ENCODE data around the gene EID2B. TPM values are rescaled to one million over a fixed set of nuclear protein-coding genes. Genes with fewer than 3 reads are reported as not detected.
A peak's percentile ranks its signal among the peaks of the same experiment; 100 is the strongest.

The EID2B gene
- total RNA-seq, 2 experiments from 2014 or later: 4.5 to 4.7 TPM

GRCh38 chr19:39496063-39496462 lies 36.6 kb downstream of the EID2B start:
- Mint-ChIP-seq H3K27me3 (peaks cover 37% of the 10 kb centered on the region), H3K4me1 (peaks cover 16% of the 10 kb centered on the region), H3K27ac (no peak overlapping the region), H3K4me3 (no peak overlapping the region), H3K9me3 (no peaks in the 10 kb centered on the region), H3K36me3 (ENCODE audit: low read depth) (no peaks in the 10 kb centered on the region)
- ChIA-PET CTCF (interaction anchor here (3.1 kb wide), 1 partner anchor 37 kb away, joined by 10 read pairs; the partner anchor contains the start of gene EID2B), POLR2A (interaction anchor here (1.1 to 1.2 kb wide), 2 partner anchors 18 to 60 kb away, joined by 3 read pairs; partner anchors contain the start of gene RPS16)
- DNase-seq: no peak

DNA sequence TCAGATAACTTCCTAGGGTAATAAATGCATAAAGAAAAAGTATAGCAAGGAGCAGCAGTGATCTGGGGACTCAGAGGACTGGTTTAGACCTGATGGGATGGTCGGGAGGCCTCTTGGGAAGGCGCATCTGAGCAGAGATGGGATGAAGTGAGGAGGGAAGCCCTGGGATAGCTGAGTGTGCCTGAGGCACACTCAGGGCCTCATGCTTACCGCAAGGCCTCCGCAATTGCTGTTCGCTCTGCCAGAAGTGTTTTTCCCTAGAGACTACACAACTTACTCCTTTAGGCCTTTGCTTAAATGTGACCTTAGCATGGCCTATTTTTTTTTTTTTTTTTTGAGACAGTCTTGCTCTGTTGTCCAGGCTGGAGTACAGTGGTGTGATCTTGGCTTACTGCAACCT lies 38.0 kb downstream of the EID2B start:
- H3K36me3 Mint-ChIP-seq (ENCODE audit: low read depth): peaks cover 1% of the 10 kb centered on the region
- POLR2A ChIA-PET: no interaction called here
- DNase-seq: no peak
- no peak overlapping the region for H3K27ac Mint-ChIP-seq
- H3K9me3 Mint-ChIP-seq: no peaks in the 10 kb centered on the region
- H3K4me1 Mint-ChIP-seq: peaks cover 14% of the 10 kb centered on the region
- no peak overlapping the region for H3K4me3 Mint-ChIP-seq
- CTCF ChIA-PET: no interaction called here
- peaks cover 27% of the 10 kb centered on the region for H3K27me3 Mint-ChIP-seq

DNA sequence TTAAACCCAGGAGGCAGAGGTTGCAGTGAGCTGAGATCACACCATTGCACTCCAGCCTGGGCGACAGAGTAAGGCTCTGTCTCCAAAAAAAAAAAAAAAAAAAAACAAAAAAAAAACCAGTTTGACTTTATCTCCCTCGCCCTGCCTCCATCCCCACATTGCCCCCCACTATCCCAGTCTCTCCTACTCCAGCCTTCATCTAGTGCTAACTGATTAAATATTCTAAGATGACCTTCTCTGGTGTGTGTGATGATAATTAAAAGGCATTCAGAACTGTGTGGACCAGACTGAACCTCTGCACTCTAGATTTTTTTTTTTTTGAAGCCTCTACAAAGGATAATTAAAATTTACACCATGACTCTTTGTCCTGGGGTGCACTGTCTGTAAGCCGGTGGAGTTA lies 39.9 kb downstream of the EID2B start:
- H3K4me3 Mint-ChIP-seq: no peak overlapping the region
- no peak overlapping the region for H3K27ac Mint-ChIP-seq

GRCh38 chr19:39492225-39492624 lies 40.4 kb downstream of the EID2B start:
- DNase-seq: no peak
- H3K4me3 Mint-ChIP-seq: no peak overlapping the region
- POLR2A ChIA-PET: interaction anchor here (1.2 kb wide), 1 partner anchor 47 kb away, joined by 4 read pairs; no protein-coding TSS in a partner anchor
- H3K4me1 Mint-ChIP-seq: no peaks in the 10 kb centered on the region
- peaks cover 14% of the 10 kb centered on the region for H3K36me3 Mint-ChIP-seq (ENCODE audit: low read depth)
- CTCF ChIA-PET: interaction anchor here (0.6 to 1.3 kb wide), 3 partner anchors 18 to 52 kb away, joined by 3 to 6 read pairs (median 3); no protein-coding TSS in a partner anchor
- H3K27me3 Mint-ChIP-seq: peaks cover 9% of the 10 kb centered on the region
- no peak overlapping the region for H3K27ac Mint-ChIP-seq
- H3K9me3 Mint-ChIP-seq: no peaks in the 10 kb centered on the region

More for the DNA sequence above, 39.9 kb downstream of the EID2B start:
- DNase-seq: no peak
- Mint-ChIP-seq H3K9me3 (no peaks in the 10 kb centered on the region), H3K4me1 (no peaks in the 10 kb centered on the region), H3K27me3 (peaks cover 14% of the 10 kb centered on the region), H3K36me3 (ENCODE audit: low read depth) (peaks cover 13% of the 10 kb centered on the region)
- ChIA-PET CTCF (interaction anchor here (0.6 kb wide), 1 partner anchor 28 kb away, joined by 3 read pairs; no protein-coding TSS in a partner anchor), POLR2A (no interaction called here)

DNA sequence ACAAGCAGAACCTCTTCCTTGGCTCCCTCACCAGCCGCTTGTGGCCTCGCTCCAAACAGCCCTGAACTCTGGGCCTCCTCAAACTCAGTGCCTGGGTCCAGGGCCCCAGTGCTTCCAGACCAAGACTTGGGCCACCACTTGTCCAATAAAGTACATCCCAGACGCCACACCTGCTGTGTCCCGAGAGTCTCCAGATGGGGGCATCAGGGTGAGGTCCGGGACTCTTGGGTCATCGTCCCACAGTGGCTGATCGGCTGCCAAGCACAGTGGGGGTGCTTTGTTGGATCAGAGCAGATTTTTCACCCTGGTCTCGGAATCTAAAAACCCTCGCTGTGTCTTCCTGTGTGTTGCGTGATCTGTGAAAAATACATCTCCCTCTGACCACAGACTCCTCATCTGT lies 42.9 kb downstream of the EID2B start:
- no peaks in the 10 kb centered on the region for H3K27me3 Mint-ChIP-seq
- no peak for DNase-seq
- peaks cover 23% of the 10 kb centered on the region for H3K36me3 Mint-ChIP-seq (ENCODE audit: low read depth)
- CTCF ChIA-PET: interaction anchor here (1.0 kb wide), 1 partner anchor 43 kb away, joined by 3 read pairs; the partner anchor contains the start of gene EID2B
- H3K4me3 Mint-ChIP-seq: no peak overlapping the region
- H3K27ac Mint-ChIP-seq: no peak overlapping the region
- no peaks in the 10 kb centered on the region for H3K9me3 Mint-ChIP-seq
- H3K4me1 Mint-ChIP-seq: no peaks in the 10 kb centered on the region
- POLR2A ChIA-PET: no interaction called here

- ChIA-PET POLR2A (no interaction called here), CTCF (interaction anchor here (1.3 to 1.4 kb wide), 2 partner anchors 9 to 50 kb away, joined by 3 to 4 read pairs; no protein-coding TSS in a partner anchor)
- Mint-ChIP-seq H3K4me1 (peaks cover 26% of the 10 kb centered on the region), H3K9me3 (no peaks in the 10 kb centered on the region), H3K4me3 (peak overlapping the region; percentile 24), H3K36me3 (ENCODE audit: low read depth) (peaks cover 13% of the 10 kb centered on the region), H3K27ac (no peak overlapping the region), H3K27me3 (no peaks in the 10 kb centered on the region)
- no peak for DNase-seq
These were observed 49.5 kb downstream of the EID2B start for GRCh38 chr19:39483141-39483540.

DNA sequence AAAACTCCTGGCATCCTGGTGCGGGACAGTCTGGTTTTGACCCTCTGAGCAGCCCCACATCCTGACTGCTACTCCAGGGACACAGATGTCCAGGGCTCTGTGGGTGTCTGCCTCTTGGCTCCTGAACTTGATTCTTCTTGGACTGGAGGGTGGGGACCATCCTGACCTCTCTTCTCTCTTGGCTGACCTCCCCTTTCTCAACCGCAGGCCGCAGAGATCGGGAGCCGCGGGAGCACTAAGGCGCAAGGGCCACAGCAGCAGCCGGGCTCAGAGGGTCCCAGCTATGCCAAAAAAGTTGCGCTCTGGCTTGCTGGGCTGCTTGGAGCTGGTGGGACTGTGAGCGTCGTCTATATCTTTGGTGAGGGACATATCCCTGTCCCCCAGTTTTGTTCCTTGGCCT lies 51.0 kb downstream of the EID2B start:
- peaks cover 11% of the 10 kb centered on the region for H3K36me3 Mint-ChIP-seq (ENCODE audit: low read depth)
- H3K27me3 Mint-ChIP-seq: no peaks in the 10 kb centered on the region
- ChIA-PET CTCF (interaction anchor here (1.5 kb wide), 1 partner anchor 41 kb away, joined by 6 read pairs; no protein-coding TSS in a partner anchor), POLR2A (interaction anchor here (1.2 to 2.1 kb wide), 2 partner anchors 46 to 57 kb away, joined by 3 to 15 read pairs; partner anchors contain the start of gene RPS16)
- H3K9me3 Mint-ChIP-seq: no peaks in the 10 kb centered on the region
- DNase-seq: no peak
- H3K27ac Mint-ChIP-seq: peak overlapping the region; percentile 81
- H3K4me3 Mint-ChIP-seq: peak overlapping the region; percentile 84
- peaks cover 26% of the 10 kb centered on the region for H3K4me1 Mint-ChIP-seq

DNA sequence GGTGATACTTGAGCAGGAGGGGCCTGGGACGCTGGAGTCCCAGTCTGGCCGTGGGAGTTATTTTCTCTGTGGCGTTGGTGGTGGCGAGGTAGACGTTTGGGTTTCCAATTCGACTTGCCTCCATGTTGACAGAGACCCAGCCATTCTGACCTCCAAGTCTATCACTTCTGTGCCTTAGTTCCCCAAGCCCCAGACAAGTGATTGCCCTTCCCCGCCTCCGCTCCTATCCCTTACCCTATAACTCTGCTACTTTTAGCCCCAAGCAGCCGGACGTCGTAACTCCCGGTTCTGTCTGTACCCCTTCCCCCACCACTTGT lies 51.5 kb downstream of the EID2B start:
- Mint-ChIP-seq H3K4me1 (peaks cover 26% of the 10 kb centered on the region), H3K36me3 (ENCODE audit: low read depth) (peaks cover 11% of the 10 kb centered on the region), H3K27ac (peak overlapping the region; percentile 81), H3K27me3 (no peaks in the 10 kb centered on the region), H3K9me3 (no peaks in the 10 kb centered on the region), H3K4me3 (peak overlapping the region; percentile 84)
- no peak for DNase-seq
- ChIA-PET CTCF (interaction anchor here (0.6 to 1.5 kb wide), 5 partner anchors 9 to 419 kb away, joined by 3 to 6 read pairs (median 4); partner anchors contain the start of gene RPS16), POLR2A (interaction anchor here (1.0 to 2.1 kb wide), 5 partner anchors 36 to 58 kb away, joined by 3 to 15 read pairs (median 4); partner anchors contain the start of genes RPS16 and SUPT5H)

Other genes starting within 250 kb of the EID2B start
- gene IFNL1, start 236.4 kb downstream of the EID2B start, total RNA-seq: under 1 TPM; 0.38 to 0.43 TPM
- 1 to 10 TPM; 9.2 to 9.3 TPM for gene LRFN1, start 212.0 kb downstream of the EID2B start, total RNA-seq
- gene GMFG, start 196.8 kb downstream of the EID2B start, total RNA-seq: 100 to 1,000 TPM; 705 to 721 TPM
- 10 to 100 TPM; 53.9 to 54.8 TPM for gene SAMD4B, start 190.4 kb downstream of the EID2B start, total RNA-seq
- gene PAF1, start 141.7 kb downstream of the EID2B start, total RNA-seq: 10 to 100 TPM; 44.0 to 47.2 TPM
- 10 to 100 TPM; 32.3 to 34.5 TPM for gene MED29, start 141.5 kb downstream of the EID2B start, total RNA-seq
- 100 to 1,000 TPM; 189 to 194 TPM for gene ZFP36, start 126.0 kb downstream of the EID2B start, total RNA-seq
- gene PLEKHG2, start 120.2 kb downstream of the EID2B start, total RNA-seq: 10 to 100 TPM; 82.4 to 93.0 TPM
- gene RPS16, start 96.9 kb downstream of the EID2B start, total RNA-seq: 1,000 to 10,000 TPM; 2,238 to 2,243 TPM
- gene SUPT5H, start 87.3 kb downstream of the EID2B start, total RNA-seq: 100 to 1,000 TPM; 153 to 159 TPM
- 10 to 100 TPM; 44.0 to 44.8 TPM for gene TIMM50, start 52.0 kb downstream of the EID2B start, total RNA-seq
- under 1 TPM; 0.28 to 0.30 TPM for gene DLL3, start 33.9 kb downstream of the EID2B start, total RNA-seq
- not detected for gene SELENOV, start 17.7 kb downstream of the EID2B start, total RNA-seq
- 10 to 100 TPM; 14.8 to 15.2 TPM for gene EID2, start 7.3 kb upstream of the EID2B start, total RNA-seq
- gene LGALS13, start 69.7 kb upstream of the EID2B start, total RNA-seq: not detected
- gene LGALS16, start 123.1 kb upstream of the EID2B start, total RNA-seq: not detected
- gene LGALS14, start 171.6 kb upstream of the EID2B start, total RNA-seq: under 1 TPM in 1 of 2 experiments, not detected in 1; 0.90 TPM
- 1 to 10 TPM; 1.5 to 1.8 TPM for gene CLC, start 205.2 kb upstream of the EID2B start, total RNA-seq
- gene LEUTX, start 246.0 kb upstream of the EID2B start, total RNA-seq: under 1 TPM in 1 of 2 experiments, not detected in 1; 0.35 TPM